ENCODE data around the gene CFAP53.
A peak's percentile ranks its signal among the peaks of the same experiment; 100 is the strongest.

The CFAP53 gene

DNA sequence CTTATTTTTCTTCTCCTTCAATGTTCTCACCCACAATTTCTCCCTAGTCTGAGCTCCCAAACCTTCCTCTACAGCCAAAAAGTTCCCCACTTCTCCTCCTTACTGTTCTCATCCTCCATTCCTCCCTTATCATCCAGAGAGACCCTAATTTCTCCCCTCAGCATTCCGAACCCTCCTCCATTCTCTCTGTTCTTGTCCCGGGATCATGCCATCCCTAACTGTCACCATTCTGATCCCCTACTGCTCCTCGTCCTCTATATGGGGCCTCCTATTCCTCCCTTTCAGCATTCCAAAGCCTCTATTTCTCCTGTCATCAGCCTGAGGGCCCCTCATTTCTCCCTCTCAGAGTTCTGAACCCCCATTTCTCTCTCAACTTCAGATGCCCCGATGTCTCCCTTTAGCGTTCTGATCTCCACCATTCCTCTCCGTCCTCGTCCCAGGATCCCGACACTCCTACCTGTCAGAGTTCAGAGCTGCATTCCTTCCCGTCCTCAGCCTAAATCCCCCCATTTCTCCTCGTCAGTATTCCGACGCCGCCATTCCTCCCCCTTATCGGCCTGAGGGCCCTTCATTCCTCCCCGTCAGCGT, 14.5 kb upstream of the CFAP53 start:
- no peak overlapping the region for H3K27ac ChIP-seq (ENCODE audit: low read length)
- no peaks in the 10 kb centered on the region for H3K9me3 ChIP-seq (ENCODE audit: control insufficient read depth, insufficient read depth, low read length)
- peaks cover 25% of the 10 kb centered on the region for H3K36me3 ChIP-seq (ENCODE audit: control insufficient read depth, insufficient read depth, low read length)
- WGBS (ENCODE audit: insufficient coverage, insufficient read length), result no CpG with 5 or more reads among the region's 16 CpGs
- no peaks in the 10 kb centered on the region for H3K27me3 ChIP-seq (ENCODE audit: control insufficient read depth, insufficient read depth, low read length)
- DNase-seq (ENCODE audit: low read depth, low spot score), result no peak
- no peaks in the 10 kb centered on the region for H3K4me1 ChIP-seq (ENCODE audit: control insufficient read depth, insufficient read depth, low read length)
- peak overlapping the region; percentile 82 for H3K4me3 ChIP-seq (ENCODE audit: low read length)

DNA sequence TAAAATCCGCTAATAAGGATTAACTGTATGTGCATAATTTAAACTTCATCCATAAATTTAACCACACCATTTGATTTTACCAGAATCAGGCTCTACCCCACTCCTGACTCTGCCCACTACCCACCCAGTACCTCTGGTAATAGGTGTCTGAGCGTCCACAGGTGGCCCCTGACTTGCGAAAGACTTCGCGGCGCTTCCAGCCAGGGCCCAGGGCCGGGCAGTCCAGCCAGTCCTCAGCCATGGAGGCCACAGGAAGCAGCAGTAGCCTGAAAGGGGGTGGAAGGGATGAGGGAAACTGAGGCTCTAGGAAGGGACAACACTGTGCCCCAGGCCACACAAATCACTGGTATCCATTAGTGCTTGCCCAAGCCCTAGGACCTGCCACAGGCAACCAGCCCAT, 13.5 kb upstream of the CFAP53 start:
- no CpG with 5 or more reads among the region's 7 CpGs for WGBS (ENCODE audit: insufficient coverage, insufficient read length)
- H3K27me3 ChIP-seq (ENCODE audit: control insufficient read depth, insufficient read depth, low read length), result no peaks in the 10 kb centered on the region
- H3K36me3 ChIP-seq (ENCODE audit: control insufficient read depth, insufficient read depth, low read length), result peaks cover 36% of the 10 kb centered on the region
- H3K9me3 ChIP-seq (ENCODE audit: control insufficient read depth, insufficient read depth, low read length), result no peaks in the 10 kb centered on the region
- no peak for DNase-seq (ENCODE audit: low read depth, low spot score)
- H3K4me3 ChIP-seq (ENCODE audit: low read length), result no peak overlapping the region
- no peaks in the 10 kb centered on the region for H3K4me1 ChIP-seq (ENCODE audit: control insufficient read depth, insufficient read depth, low read length)
- H3K27ac ChIP-seq (ENCODE audit: low read length), result no peak overlapping the region

DNA sequence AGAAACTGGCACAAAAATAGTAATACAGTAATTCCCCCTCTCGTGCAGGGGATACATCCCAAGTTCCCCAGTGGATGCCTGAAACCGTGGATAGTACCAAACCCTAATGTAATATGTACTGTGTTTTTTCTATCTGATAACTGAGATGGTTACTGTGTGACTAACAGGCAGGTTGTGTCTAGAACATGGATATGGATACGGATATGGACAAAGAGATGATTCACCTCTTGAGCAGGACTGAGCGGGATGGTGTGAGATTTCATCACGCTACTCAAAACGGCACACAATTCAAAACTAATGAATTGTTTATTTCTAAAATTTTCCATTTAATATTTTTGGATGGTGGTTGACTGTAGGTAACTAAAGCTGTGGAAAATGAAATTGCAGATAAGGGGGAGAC, 11.6 kb upstream of the CFAP53 start:
- Histone ChIP-seq H3K4me1 (ENCODE audit: control insufficient read depth, insufficient read depth, low read length) (no peaks in the 10 kb centered on the region), H3K27me3 (ENCODE audit: control insufficient read depth, insufficient read depth, low read length) (no peaks in the 10 kb centered on the region), H3K27ac (ENCODE audit: low read length) (no peak overlapping the region), H3K4me3 (ENCODE audit: low read length) (no peak overlapping the region), H3K36me3 (ENCODE audit: control insufficient read depth, insufficient read depth, low read length) (peaks cover 39% of the 10 kb centered on the region), H3K9me3 (ENCODE audit: control insufficient read depth, insufficient read depth, low read length) (no peaks in the 10 kb centered on the region)
- no peak for DNase-seq (ENCODE audit: low read depth, low spot score)
- no CpG with 5 or more reads among the region's 6 CpGs for WGBS (ENCODE audit: insufficient coverage, insufficient read length)

DNA sequence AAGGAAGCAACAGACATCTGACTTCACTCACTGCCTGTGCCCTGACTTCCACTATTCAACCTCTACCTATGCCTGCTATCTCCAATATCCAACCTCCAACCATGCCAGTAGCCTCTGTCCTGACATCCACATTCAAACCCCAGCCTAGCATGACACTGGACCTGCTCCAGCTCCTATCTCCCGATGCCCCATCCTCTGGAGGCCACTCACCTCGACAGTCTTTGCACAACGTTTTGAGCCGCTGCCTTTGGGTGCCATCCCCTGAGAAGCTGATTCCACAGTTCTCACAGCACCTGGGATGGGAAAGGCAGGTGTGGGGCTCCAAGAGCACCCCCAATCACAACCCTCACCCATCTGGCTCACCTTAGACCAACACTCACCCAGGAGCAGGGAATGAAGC, 10.2 kb upstream of the CFAP53 start:
- Histone ChIP-seq H3K27me3 (ENCODE audit: control insufficient read depth, insufficient read depth, low read length) (no peaks in the 10 kb centered on the region), H3K36me3 (ENCODE audit: control insufficient read depth, insufficient read depth, low read length) (peaks cover 45% of the 10 kb centered on the region), H3K4me1 (ENCODE audit: control insufficient read depth, insufficient read depth, low read length) (no peaks in the 10 kb centered on the region), H3K9me3 (ENCODE audit: control insufficient read depth, insufficient read depth, low read length) (no peaks in the 10 kb centered on the region), H3K27ac (ENCODE audit: low read length) (no peak overlapping the region), H3K4me3 (ENCODE audit: low read length) (no peak overlapping the region)
- DNase-seq (ENCODE audit: low read depth, low spot score), result no peak
- WGBS (ENCODE audit: insufficient coverage, insufficient read length), result no CpG with 5 or more reads among the region's 4 CpGs

DNA sequence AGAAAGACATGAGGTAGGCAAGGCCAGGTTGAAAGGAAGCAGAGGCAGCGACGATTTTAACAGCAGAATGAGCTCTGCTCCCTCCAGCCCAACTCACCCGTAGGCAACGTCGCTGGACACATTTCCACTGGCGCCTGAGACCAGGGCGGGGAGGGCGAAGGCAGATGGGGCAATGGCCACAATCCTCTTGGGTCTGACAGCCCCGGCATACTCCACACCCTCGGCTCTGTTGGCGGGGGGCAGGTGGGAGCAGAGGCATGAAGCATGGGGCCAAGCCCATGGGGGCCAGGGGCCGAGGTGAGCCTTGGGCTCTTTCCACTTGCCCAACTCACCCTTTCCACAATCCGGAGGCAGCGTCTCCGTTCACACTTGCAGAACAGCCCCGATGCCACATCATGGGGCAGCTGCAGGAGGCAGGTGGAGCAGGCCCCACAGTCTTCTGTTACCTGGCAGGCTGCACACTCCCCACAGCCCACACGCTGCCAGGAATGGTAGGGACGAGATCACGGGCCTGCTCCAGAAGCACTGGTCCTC, 9.3 kb upstream of the CFAP53 start:
- Histone ChIP-seq H3K36me3 (ENCODE audit: control insufficient read depth, insufficient read depth, low read length) (peaks cover 45% of the 10 kb centered on the region), H3K27me3 (ENCODE audit: control insufficient read depth, insufficient read depth, low read length) (no peaks in the 10 kb centered on the region)

DNA sequence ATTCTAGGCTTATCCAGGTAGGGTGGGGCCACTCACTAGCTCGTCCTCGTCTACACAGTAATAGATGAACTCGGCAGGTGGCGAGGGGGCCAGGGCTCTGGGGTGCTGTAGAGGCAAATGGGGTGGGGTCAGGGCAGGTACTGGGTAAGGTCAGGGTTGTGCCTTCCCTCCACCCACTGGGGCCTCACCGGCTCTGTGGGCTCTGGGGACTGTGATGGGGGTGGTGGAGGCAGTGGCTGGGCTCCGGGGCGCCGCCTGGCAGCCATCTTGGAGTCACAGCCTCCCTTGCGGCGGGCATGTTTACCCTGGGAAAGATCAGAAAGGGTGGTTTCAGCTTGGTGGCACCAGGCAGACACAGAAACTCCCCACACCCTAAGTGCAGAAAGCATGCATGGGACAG, 8.6 kb upstream of the CFAP53 start:
- no peak for DNase-seq (ENCODE audit: low read depth, low spot score)
- Histone ChIP-seq H3K4me1 (ENCODE audit: control insufficient read depth, insufficient read depth, low read length) (no peaks in the 10 kb centered on the region), H3K4me3 (ENCODE audit: low read length) (no peak overlapping the region), H3K27me3 (ENCODE audit: control insufficient read depth, insufficient read depth, low read length) (no peaks in the 10 kb centered on the region), H3K36me3 (ENCODE audit: control insufficient read depth, insufficient read depth, low read length) (peaks cover 45% of the 10 kb centered on the region), H3K27ac (ENCODE audit: low read length) (no peak overlapping the region), H3K9me3 (ENCODE audit: control insufficient read depth, insufficient read depth, low read length) (no peaks in the 10 kb centered on the region)
- no CpG with 5 or more reads among the region's 10 CpGs for WGBS (ENCODE audit: insufficient coverage, insufficient read length)

More for the DNA sequence above, 9.3 kb upstream of the CFAP53 start:
- no peak overlapping the region for H3K4me3 ChIP-seq (ENCODE audit: low read length)
- no peak overlapping the region for H3K27ac ChIP-seq (ENCODE audit: low read length)
- no peak for DNase-seq (ENCODE audit: low read depth, low spot score)
- H3K4me1 ChIP-seq (ENCODE audit: control insufficient read depth, insufficient read depth, low read length), result no peaks in the 10 kb centered on the region
- no CpG with 5 or more reads among the region's 19 CpGs for WGBS (ENCODE audit: insufficient coverage, insufficient read length)
- no peaks in the 10 kb centered on the region for H3K9me3 ChIP-seq (ENCODE audit: control insufficient read depth, insufficient read depth, low read length)

- Histone ChIP-seq H3K36me3 (ENCODE audit: control insufficient read depth, insufficient read depth, low read length) (peaks cover 45% of the 10 kb centered on the region), H3K4me3 (ENCODE audit: low read length) (no peak overlapping the region), H3K4me1 (ENCODE audit: control insufficient read depth, insufficient read depth, low read length) (no peaks in the 10 kb centered on the region), H3K27me3 (ENCODE audit: control insufficient read depth, insufficient read depth, low read length) (no peaks in the 10 kb centered on the region), H3K9me3 (ENCODE audit: control insufficient read depth, insufficient read depth, low read length) (no peaks in the 10 kb centered on the region), H3K27ac (ENCODE audit: low read length) (no peak overlapping the region)
- no peak for DNase-seq (ENCODE audit: low read depth, low spot score)
- WGBS (ENCODE audit: insufficient coverage, insufficient read length), result no CpG with 5 or more reads among the region's 17 CpGs
These were observed 7.7 kb upstream of the CFAP53 start for GRCh38 chr18:50274044-50274442.

- no peak for DNase-seq (ENCODE audit: low read depth, low spot score)
- no peak overlapping the region for H3K4me3 ChIP-seq (ENCODE audit: low read length)
- H3K27me3 ChIP-seq (ENCODE audit: control insufficient read depth, insufficient read depth, low read length), result no peaks in the 10 kb centered on the region
- no peak overlapping the region for H3K27ac ChIP-seq (ENCODE audit: low read length)
- H3K9me3 ChIP-seq (ENCODE audit: control insufficient read depth, insufficient read depth, low read length), result no peaks in the 10 kb centered on the region
- WGBS (ENCODE audit: insufficient coverage, insufficient read length), result no CpG with 5 or more reads among the region's 23 CpGs
- no peaks in the 10 kb centered on the region for H3K4me1 ChIP-seq (ENCODE audit: control insufficient read depth, insufficient read depth, low read length)
- peaks cover 45% of the 10 kb centered on the region for H3K36me3 ChIP-seq (ENCODE audit: control insufficient read depth, insufficient read depth, low read length)
These were observed 7.1 kb upstream of the CFAP53 start for GRCh38 chr18:50273203-50274043.

GRCh38 chr18:50272568-50272967, 6.3 kb upstream of the CFAP53 start:
- Histone ChIP-seq H3K27me3 (ENCODE audit: control insufficient read depth, insufficient read depth, low read length) (no peaks in the 10 kb centered on the region), H3K4me3 (ENCODE audit: low read length) (no peak overlapping the region), H3K4me1 (ENCODE audit: control insufficient read depth, insufficient read depth, low read length) (no peaks in the 10 kb centered on the region), H3K36me3 (ENCODE audit: control insufficient read depth, insufficient read depth, low read length) (peaks cover 45% of the 10 kb centered on the region), H3K27ac (ENCODE audit: low read length) (no peak overlapping the region), H3K9me3 (ENCODE audit: control insufficient read depth, insufficient read depth, low read length) (no peaks in the 10 kb centered on the region)
- no CpG with 5 or more reads among the region's 5 CpGs for WGBS (ENCODE audit: insufficient coverage, insufficient read length)
- DNase-seq (ENCODE audit: low read depth, low spot score), result no peak

- H3K27me3 ChIP-seq (ENCODE audit: control insufficient read depth, insufficient read depth, low read length), result no peaks in the 10 kb centered on the region
- H3K4me1 ChIP-seq (ENCODE audit: control insufficient read depth, insufficient read depth, low read length), result no peaks in the 10 kb centered on the region
- H3K36me3 ChIP-seq (ENCODE audit: control insufficient read depth, insufficient read depth, low read length), result peaks cover 12% of the 10 kb centered on the region
- H3K27ac ChIP-seq (ENCODE audit: low read length), result no peak overlapping the region
- WGBS (ENCODE audit: insufficient coverage, insufficient read length), result no CpG with 5 or more reads among the region's 56 CpGs
- H3K4me3 ChIP-seq (ENCODE audit: low read length), result peak overlapping the region; percentile 74; the same call in 1 of the 2 replicates
- DNase-seq (ENCODE audit: low read depth, low spot score), result peak; percentile 78
- no peaks in the 10 kb centered on the region for H3K9me3 ChIP-seq (ENCODE audit: control insufficient read depth, insufficient read depth, low read length)
These were observed 1.9 kb upstream of the CFAP53 start for GRCh38 chr18:50268022-50268747.

All from iPS DF 6.9 (cell line).